AG09319 (cell line): ENCODE measurements around the gene CCDC170.

Source experiments
- DNase-seq: peaks from one replicate; pipeline ENCODE4 v3.0.0-alpha.2; 2010; ENCODE audit warnings: low read depth; ENCODE audit errors: extremely low read depth
- CTCF ChIP-seq: IDR thresholded peaks from 2 replicates; pipeline ENCODE4 v1.5.1; 2011; ENCODE audit warnings: low read depth, mild to moderate bottlenecking, inconsistent platforms, low read length, moderate library complexity

CCDC170 gene

GRCh38 chr6:151665329-151665728 lies 171.5 kb downstream of the CCDC170 start:
- TF ChIP-seq CTCF: no peak
- no peak for DNase-seq

GRCh38 chr6:151666526-151666925 lies 172.7 kb downstream of the CCDC170 start:
- no peak for TF ChIP-seq CTCF
- DNase-seq: no peak

GRCh38 chr6:151669208-151669560 lies 175.4 kb downstream of the CCDC170 start:
- no peak for DNase-seq
- no peak for TF ChIP-seq CTCF

- no peak for DNase-seq
- no peak for TF ChIP-seq CTCF
Measured at GRCh38 chr6:151670116-151670515, 176.3 kb downstream of the CCDC170 start.
